NCI-H1930 (cell line): ENCODE measurements around the gene GSG1L.

Source experiments
- DNase-seq, 2 experiments: peaks; one replicate each; lab custom pipeline; 2025; lab: John Stamatoyannopoulos, UW

GSG1L gene

DNA sequence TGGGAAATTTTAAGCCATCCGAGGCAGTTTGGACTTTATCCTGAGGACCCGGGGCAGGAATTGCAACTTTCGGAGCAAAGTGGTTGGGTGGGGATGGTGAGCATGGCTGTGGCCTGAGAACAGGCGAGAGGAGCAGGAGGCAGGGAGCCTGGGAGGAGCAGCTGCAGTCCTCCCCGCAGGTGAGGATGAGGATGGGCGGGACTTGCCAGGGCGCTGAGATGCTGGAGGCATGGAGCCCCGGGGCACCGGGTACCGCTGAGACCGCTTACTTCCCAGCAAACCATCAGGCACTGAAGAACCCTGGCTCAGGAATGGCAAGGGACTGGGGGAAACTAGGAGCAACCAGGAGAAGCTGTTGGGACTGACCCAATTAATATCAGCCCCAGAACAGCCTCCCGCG is 210.8 kb downstream of the GSG1L start:
- no peak for DNase-seq

DNA sequence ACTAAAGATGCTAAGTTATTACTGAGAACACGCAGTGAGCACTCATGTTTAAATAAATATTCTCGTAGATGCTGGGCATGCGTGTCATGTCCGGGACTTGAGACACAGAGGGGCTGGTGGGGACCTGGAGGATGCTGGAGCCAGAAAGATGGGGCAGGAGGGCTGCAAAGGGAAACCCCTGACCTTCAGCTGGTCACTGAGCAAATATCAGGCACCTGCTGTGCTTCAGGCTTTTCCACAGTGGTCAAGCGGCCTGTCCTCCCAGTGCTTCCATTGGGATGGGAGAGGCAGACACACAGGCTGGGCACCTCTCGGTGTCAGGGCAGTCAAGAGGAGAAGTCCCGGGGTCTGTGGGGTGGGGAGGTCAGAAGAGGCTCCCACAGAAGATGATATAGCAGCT is 211.4 kb downstream of the GSG1L start:
- no peak for DNase-seq

DNA sequence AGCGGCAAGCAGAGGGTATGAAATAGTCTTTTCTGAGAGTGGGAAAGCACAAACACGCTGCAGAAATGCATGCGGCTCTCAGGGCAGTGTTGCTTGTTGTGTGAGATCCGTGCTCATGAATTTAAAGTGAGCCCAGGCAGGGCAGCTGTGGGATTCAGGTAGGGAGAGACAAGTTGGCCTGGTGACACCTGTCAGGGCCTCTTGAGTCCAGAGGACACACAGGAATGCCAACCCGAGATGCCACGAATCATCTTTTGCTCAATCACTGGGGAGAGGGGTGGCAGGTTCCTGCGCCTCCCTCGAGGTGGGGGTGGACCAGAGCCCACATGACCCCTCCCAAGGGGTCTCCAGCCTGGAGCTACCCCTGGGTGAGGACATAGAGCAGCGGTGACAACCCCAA is 211.9 kb downstream of the GSG1L start:
- DNase-seq = no peak

DNA sequence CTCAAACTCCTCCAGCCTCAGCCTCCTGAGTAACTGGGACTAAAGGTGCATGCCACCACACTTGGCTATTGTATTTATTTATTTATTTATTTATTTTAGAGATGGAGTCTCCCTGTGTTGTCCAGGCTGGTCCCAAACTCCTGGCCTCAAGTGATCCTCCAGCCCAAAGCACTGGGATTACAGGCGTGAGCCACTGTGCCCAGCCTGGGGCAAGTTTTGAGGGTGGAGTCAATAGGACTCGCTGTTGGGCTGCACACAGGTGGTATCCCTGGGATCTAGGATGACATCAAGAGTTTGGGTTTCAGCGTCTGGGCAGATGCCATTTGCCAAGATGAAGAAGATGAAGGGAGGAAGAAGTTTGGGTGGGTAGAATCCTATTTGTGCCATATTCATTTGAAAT is 213.9 kb downstream of the GSG1L start:
- DNase-seq = no peak

DNA sequence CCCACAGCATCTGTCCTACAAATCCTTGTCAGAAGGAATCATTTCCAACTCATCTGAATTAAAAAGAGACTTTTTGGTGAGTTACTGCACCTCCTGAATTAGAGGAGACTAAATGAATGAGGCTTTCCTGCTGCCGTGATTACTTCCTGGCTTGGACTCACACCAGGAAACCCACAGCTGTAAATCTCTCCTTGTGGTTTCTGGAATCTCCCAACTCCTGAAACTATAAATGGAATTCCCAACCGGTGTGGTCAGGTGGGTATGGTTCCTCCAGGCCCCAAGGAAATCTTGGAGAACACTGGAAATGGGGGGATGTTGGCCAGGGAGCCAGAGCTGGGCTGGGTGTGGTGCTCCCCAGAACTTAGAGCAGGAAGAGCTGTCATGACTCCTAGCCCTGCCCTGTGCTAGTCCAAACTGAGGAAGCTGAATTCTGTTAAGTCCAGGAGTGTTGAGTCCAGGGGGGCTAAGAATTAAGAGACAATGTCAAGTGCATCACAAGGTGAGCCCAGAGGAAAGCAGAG is 216.4 kb downstream of the GSG1L start:
- no peak for DNase-seq

DNA sequence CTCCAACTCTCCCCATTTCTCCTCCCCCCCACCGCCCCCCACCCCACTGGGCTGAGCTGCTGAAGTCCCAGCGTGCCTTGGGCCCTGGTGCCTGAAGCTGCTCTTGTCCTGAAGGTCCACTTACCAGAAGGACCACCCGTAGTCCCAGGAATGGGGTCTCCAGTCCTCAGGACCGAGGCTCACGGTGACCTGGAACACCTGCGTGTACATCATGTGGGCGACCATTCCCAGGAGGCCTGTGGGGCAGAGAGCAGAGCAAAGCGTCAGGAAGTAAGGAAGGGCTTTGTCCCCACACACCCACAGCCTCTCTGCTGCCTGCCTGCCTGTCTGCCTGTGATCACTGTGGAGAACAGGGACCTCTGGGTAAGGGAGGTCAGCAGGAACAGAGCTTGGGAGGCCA is 218.7 kb downstream of the GSG1L start:
- no peak for DNase-seq

DNA sequence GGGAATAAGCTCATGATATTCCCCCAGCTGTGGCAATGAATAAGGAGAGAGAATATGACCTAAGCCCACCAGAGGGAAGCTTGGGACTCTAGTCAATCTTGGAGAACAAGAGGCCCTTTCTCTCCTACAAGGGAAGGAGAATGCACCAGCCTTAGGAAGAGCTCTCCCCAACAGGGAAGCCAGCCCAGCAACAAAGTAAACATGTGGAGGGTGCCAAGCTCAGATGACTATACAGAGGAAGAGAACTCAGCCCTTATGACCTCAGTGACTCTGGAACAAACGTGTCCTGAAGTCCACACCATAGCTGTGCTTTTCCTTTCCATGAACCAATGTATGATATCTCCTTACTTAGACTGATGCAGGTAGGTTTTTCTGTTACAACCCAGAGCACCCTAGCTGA is 219.7 kb downstream of the GSG1L start:
- no peak for DNase-seq

DNA sequence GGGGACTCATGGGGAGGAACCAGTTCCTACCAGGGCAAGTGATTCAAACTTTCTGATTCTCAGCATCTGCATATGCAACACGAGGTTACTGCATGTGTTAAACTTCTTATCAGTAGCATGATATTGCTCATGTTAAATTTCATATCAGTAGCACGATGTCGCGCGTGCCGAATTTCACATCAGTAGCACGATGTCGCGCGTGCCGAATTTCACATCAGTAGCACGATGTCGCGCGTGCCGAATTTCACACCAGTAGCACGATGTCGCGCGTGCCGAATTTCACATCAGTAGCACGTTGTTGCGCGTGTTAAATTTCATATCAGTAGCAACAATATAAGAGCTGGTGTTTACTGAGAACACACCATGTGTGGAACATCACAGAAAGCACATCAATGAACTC is 221.6 kb downstream of the GSG1L start:
- DNase-seq = no peak

DNA sequence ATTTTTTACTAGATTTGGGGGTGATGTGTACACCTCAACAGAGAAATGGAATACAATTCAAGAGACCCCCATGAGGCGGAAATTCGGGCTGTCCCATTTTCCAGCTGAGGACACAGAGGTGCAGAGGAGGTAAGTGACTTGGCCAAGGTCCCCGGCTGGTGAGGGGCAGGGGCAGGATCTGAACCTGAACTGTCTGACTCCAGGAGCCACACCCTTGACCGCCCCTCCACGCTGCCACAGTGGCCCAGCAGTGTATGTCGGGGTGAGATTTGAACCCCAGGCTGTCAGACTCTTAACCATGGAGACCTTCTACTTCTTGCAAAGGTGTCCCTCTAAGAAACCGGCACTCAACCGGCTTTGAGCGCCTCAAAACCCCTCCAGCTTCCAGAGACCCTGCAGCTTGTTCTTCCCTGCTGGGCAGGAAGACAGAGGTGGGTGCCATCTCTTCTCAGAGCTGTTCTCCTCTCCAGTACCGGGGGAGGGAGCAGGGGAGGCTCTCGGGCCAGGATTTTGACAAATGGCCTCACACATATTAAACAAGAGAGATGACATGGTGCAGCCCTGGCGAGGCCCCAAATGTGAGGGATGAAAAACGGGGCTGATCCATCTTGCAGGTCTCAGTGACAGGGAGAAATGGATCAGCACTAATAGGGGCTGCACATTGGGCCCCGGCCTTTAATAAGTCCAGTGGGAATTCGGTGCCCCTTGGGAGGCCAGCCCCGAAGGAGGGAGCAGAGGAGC is 222.3 kb downstream of the GSG1L start:
- no peak for DNase-seq

DNA sequence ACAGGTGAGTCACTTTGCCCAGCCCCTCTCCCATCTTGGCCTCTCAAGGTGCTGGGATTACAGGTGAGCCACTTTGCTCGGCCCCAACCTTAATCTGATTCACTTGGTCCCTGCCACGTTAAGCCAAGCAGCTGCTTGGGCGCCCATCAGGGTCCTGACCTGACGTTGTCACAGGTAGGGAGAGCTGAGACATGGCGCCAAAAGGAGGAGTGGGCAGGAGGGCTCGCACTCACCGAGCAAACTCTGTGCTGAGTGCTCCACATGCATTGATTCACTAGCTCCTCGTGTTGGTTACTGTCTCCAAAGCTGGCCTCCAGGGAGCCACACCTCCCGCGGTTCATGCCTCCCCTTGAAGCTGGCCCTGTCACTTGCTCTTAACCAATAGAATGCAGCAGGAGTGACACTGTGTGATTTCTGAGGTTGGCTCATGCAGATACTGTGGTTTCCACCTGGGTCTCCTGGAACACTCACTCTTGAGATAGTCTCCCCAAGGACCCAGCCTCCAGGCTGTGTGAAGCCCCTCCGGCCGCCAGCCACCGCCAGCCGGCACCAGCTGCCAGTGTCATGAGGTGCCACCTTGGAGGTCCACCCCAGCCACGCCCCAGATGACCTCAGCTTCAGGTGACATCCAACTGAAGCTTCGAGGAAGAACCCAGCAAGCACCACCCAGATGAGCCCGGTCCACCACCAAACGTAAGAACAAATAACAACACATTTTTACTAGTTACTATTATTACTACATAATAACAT is 223.0 kb downstream of the GSG1L start:
- DNase-seq = no peak

DNA sequence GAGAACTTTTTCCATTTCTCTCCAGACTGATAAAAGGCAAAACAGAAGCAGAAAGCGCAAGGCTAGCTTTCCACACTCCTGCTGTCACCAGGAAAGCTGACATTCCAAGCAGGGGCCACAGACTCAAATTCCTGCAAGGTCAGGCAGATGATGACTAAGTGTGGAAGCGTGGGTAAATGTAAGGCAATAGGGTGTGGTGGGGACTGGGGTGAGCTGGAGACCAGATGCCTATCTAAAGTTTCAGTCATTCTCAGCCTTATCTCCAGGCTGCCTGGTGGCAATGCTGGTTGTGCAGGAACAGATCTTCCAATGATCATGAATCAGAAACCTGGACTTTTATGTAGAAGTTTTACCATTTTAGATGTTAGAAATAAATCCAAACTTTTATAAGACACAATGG is 224.1 kb downstream of the GSG1L start:
- DNase-seq = no peak

DNA sequence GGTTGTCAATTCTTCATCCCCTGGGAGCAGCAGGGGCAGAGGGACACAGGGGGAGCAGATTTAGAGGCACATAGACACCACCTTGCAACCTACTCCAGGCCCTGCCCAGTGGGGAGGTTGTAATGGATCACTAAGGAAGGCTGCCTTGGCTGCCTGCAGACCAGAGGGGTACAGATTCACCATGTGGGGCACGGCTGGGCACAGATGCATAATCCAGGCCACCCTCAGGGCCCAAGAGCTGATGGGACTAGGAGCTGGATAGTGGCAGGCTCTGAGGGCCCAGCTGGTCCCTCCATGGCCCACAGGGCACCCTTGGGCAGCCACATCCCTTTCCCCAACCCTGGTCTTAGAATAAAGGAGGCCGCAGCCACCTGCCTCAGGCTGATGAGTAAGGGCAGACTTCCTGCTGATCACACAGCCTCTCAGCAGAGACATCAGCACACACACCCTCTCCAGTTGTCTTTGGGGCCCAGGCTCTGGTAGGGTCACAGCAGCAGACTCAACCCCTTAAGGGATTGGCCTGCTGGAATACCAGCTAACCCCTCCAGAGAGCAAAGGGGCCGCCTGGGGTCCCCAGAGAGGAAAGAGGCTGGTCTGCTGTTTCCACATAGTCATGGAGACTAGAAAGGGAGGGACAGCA is 224.9 kb downstream of the GSG1L start:
- no peak for DNase-seq

DNA sequence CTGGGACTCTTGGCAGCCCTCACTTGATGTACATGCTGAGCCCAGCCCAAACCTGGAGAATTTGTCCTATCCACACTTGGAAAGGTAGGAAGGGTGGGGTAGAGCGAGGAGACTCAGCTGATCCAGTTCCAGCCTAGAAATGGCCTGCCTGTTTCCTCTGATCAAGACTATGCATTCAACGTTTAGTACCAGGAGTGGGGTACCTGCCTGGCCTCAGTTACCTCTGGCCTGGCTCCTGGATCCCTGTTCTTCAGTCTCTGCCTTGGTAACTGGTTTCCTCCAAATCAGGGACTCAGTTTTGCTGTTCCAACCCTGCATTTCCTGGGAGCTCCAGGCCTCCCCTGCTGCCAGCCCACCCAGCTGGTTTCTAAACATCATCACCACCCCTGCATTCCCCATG is 233.5 kb downstream of the GSG1L start:
- DNase-seq = no peak

DNA sequence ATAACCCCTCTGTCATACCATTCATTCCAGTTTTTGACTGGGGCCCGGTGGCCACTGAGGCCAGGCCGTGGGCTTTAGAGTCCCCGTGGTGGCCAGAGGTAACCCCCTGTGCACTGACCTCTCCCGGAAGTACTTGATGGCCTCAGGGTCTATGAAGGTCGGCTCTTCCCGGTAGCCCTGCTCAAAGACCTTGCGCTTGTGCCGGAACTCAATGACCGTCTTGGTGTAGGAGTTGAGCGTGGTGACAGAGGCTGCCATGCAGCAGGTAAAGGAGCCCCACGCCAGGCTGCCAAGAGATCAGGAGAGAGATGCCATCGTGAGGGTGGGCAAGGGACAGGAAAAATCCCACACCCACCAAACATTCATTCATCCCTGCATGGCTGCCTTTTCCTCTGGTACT is 234.8 kb downstream of the GSG1L start:
- no peak for DNase-seq

DNA sequence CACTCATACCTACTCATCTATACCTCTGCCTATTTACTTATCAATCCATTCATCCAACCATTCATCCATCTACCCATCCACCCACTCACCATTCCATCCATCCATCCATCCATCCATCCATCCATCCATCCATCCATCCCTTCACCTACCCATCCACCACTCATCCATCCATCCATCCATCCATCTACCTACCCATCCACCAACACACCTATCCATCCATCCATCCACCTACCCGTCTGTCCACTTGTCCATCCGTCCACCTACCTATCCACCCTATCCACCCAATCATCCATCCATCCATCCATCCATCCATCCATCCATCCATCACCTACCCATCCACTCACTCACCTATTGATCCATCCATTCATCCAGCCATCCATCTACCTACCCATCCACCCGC is 235.7 kb downstream of the GSG1L start:
- no peak for DNase-seq

DNA sequence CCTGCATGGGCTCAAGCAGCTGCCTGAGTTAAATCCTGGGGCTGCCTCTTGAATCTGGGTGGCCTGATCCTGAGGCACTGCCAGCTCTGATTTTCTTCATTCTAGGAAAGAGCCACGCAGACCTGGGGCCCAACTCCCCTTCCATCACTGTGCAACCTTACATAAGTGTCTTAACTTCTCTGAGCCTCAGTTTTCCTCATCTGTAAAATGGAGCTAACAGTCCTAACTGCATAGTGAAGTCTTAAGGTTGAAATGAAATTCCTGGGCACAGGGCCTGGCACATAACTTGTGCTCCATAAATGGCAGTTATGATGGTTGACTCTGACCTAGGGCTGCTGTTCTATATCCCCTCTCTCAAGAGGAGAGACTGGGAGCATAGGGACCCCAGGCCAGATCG is 236.6 kb downstream of the GSG1L start:
- DNase-seq = no peak

DNA sequence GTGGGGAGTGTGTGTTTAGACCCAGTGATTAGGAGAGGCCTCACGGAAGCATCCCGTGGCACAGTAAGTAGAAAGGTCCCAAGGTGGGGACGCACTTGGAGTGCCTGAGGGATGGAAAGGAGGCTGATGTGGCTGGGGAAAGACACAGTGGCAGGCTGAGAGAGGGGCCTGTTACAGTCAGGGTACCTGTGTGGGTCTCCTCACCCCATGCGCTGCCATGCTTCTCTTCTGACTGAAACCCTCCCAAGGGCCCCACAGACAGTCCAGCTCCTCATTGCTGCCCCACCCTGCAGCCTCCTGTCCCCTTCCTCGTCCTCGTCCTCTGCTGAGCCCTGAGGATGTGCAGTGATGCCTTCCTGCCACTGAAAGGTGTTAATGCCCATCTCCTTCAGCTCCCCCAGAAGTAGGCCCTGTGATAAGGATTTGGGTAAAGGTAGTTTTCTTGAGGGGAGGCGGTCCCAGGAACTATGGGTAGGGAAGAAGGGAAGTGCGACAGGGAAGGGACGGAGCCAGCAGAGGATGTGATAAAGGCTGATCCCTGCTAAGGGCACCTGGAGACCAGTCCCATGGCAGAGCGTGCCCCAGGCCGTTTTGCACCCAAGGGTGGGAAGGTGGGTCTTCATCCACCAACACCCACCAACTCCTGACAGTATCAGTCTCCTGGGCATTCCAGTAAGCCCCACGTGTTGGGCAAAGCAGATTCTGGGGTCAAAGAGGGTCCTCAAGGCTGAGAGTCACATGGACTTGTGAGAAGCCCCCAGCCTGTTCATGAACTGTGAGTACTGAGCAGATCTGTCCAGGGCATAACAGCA is 237.2 kb downstream of the GSG1L start:
- DNase-seq = no peak

DNA sequence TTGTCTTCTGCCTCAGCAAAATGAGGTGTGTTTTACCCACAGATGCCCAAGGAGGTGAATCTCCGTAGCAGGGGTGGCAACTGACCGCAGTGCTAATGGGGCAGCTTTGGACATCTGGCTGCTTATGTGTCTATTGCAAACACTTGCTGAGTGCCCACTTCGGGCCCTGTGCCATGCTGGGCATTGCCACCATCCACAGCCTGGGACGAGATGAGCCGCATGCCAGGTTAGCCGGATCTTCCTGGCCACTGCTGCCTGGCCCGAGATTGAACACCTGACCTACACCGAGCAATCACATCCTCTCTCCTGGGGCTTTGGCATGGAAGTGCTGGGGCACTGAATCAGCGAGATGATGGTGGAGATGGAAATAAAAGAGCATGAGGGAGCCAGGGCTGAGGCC is 238.7 kb downstream of the GSG1L start:
- DNase-seq = no peak

DNA sequence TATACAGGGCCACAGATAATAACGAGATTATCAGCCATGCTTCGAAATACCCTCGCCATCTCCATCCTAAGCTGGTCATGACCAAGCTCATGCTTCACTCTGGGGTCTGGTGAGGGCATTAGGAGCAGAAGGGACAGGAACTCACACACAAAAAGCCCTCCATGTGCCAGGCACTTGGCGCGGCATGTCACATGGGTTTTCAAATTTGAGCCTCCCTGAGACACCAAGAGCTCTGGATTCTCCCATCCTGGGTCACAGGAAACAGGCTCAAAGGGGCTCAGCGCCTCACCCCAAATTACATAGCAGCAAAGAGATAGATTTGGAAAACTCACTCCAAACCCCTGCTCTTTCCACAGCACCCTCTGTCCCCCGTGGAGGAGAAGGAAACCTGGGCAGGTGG is 239.5 kb downstream of the GSG1L start:
- DNase-seq = no peak

DNA sequence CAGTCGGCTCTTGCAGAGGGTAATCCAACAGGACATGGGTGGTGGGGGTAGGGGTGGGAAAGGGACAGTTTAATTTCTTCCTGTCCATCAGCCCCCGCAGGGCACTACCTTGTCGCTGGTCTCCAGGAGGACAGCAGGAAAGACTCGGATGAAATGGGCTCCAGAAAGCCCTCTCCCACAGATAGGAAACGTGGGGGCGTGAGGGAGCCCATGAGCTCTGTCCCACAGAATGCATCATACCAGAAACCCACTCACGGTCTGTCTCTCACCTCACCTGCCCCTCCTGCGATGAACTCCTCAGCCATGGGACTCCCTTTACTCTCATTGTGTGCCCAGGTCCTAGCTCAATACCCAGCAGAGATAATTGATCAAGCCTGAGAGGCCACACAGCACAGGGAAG is 240.1 kb downstream of the GSG1L start:
- no peak for DNase-seq

DNA sequence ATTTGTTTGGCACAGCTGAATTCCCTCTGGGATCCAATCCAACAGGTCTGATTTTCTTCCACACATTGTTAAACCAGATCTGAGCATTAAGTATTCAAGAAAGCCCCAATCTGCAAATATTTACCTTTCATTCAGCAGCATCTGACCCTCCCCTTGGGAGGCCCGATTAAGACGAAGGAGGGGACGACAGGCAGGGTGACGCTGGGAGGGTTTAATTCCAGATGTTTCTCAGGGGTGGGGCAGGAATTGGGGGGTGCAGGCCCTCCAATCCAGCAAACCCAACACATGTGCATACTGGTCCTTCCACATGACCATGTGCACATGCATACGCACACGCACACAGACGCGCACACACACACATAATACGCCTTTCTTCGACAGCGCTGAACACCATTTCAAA is 240.5 kb downstream of the GSG1L start:
- DNase-seq = no peak

DNA sequence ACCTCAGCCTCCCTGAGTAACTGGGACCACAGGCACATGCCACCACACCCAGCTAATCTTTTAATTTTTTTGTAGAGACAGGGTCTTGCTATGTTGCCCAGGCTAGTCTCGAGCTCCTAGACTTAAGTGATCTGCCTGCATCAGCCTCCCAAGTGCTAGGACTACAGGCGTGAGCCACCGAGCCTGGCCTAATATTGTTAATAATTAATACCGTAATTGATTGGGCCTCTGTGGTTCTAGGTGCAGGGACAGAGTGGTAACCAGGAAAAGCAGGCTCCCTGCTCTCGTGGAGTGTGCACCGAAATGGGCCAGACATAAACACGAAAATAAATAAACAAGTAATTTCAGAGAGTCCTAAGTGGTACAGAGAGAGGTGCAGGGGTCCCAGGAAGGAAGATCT is 241.0 kb downstream of the GSG1L start:
- no peak for DNase-seq
